CD4-positive, alpha-beta T cell (primary cell): ENCODE results near the gene ZNF774. TPM values are rescaled to one million over a fixed set of nuclear protein-coding genes. Genes with fewer than 3 reads are reported as not detected.

ENCODE experiments used
- ATAC-seq: fragments of 200-7000 bp; cut with Tn5 transposase; one replicate; pipeline ENCODE4 v1.10.0; 2022; ENCODE audit warnings: mild to moderate bottlenecking; ENCODE audit not compliant: poor library complexity
- CTCF ChIA-PET: fragments of 350-600 bp; sonication (Branson Sonifier 250); formaldehyde crosslinking; loops from one replicate; lab custom pipeline; 2021; ENCODE audit warnings: antibody characterized with exemption, inconsistent platforms; lab: Charles Lee
- POLR2A ChIA-PET: fragments of 350-600 bp; sonication (Branson Sonifier 250); formaldehyde crosslinking; loops from one replicate; lab custom pipeline; 2021; ENCODE audit warnings: antibody characterized with exemption, inconsistent platforms; lab: Charles Lee
- DNase-seq, 14 experiments: peaks; one replicate each; pipeline ENCODE4 v3.0.0-alpha.2; 2013 to 2020; ENCODE audit warnings: mixed read lengths in 2 of 14
- H3K27ac ChIP-seq, 2 donors: one replicate each; pipeline versions ENCODE4 v1.5.1 to v1.7.0; 2013; ENCODE audit warnings: low read length in 2 of 2, low read depth in 1 of 2, mild to moderate bottlenecking in 1 of 2
- H3K27me3 ChIP-seq, 2 experiments: 1 replicate in 1 of 2; 2 replicates in 1 of 2; pipeline versions ENCODE4 v1.6.1 to v1.7.0; 2013; ENCODE audit warnings: low read length in 2 of 2, control low read depth in 1 of 2, mild to moderate bottlenecking in 1 of 2, moderate library complexity in 1 of 2; ENCODE audit not compliant: insufficient read depth in 2 of 2, control insufficient read depth in 1 of 2
- H3K36me3 ChIP-seq: one replicate; pipeline ENCODE4 v1.6.1; 2013; ENCODE audit warnings: low read length, control low read depth; ENCODE audit not compliant: insufficient read depth
- H3K4me1 ChIP-seq: one replicate; pipeline ENCODE4 v1.6.1; 2013; ENCODE audit warnings: low read length, control low read depth; ENCODE audit not compliant: insufficient read depth
- H3K4me3 ChIP-seq: one replicate; pipeline ENCODE4 v1.5.1; 2013; ENCODE audit warnings: mild to moderate bottlenecking, low read length, moderate library complexity
- H3K9me3 ChIP-seq, 2 experiments: 1 replicate in 1 of 2; 2 replicates in 1 of 2; pipeline versions ENCODE4 v1.6.1 to v1.7.0; 2013; ENCODE audit warnings: low read length in 2 of 2, mild to moderate bottlenecking in 2 of 2, control low read depth in 1 of 2, moderate library complexity in 1 of 2; ENCODE audit not compliant: control insufficient read depth in 1 of 2, insufficient read depth in 1 of 2
- H3K27ac Mint-ChIP-seq: one replicate; pipeline ENCODE4 v1.8.0; 2020; ENCODE audit warnings: mixed read lengths
- H3K27me3 Mint-ChIP-seq: one replicate; pipeline ENCODE4 v1.8.0; 2021; ENCODE audit warnings: mixed read lengths
- H3K36me3 Mint-ChIP-seq: one replicate; pipeline ENCODE4 v1.8.0; 2021; ENCODE audit warnings: low read depth, mixed read lengths
- H3K4me1 Mint-ChIP-seq: one replicate; pipeline ENCODE4 v1.8.0; 2021; ENCODE audit warnings: low read depth, mixed read lengths
- H3K4me3 Mint-ChIP-seq: one replicate; pipeline ENCODE4 v1.8.0; 2020; ENCODE audit warnings: mild to moderate bottlenecking, mixed read lengths
- H3K9me3 Mint-ChIP-seq: one replicate; pipeline ENCODE4 v1.8.0; 2020; ENCODE audit warnings: mixed read lengths
- CTCF ChIP-seq: fragments of 200-600 bp; IDR thresholded peaks from one replicate; pipeline ENCODE4 v1.8.0; 2022; ENCODE audit warnings: antibody characterized with exemption, mild to moderate bottlenecking
- intact Hi-C, 2 experiments: fragments of 100-400 bp; cut with DNase I in 1 of 2; cut with micrococcal nuclease in 1 of 2; formaldehyde crosslinking; loops; one replicate each; pipeline versions ENCODE4 v1.15.1 to v1.9.0; 2023 to 2025; cut with DNase I, micrococcal nuclease
- total RNA-seq, 174 experiments: library from RNA in 2 of 174; stranded (reverse) in 2 of 174; gene quantifications; one replicate each; pipeline ENCODE4 v1.2.3 and lab custom pipeline; 2021 to 2026

The ZNF774 gene
- total RNA-seq, 2 experiments from 2014 or later: 0.20 to 1.1 TPM

DNA sequence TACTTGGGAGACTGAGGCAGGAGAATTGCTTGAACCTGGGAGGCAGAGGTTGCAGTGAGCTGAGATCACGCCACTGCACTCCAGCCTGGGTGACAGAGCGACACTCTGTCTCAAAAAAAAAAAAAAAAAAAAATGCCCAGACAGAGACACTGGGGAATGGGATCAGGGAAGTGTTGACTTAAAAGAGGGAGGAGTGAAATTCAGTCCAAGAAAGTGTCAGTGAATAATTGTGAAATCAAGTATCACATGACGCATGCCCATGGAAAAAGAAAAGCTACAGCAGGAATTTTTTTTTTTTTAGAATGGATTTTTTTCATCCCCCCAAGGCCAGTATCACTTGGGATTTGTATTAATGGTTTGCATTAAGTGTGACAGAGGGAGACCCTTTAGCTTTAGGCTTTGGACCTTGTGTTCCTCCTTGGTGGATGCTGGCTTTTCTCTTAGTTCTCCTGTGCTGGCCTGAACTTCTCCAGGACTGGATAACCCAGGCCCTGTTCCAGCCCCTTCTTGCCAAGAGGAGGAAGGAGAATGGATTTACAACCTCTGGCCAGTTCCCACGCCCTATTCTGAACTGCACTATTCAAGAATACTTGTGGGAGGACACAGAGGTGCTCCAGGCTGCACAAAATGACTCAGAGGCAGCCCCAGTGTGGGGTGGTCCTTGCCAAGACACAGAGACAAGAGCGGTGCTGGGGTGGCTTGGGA, 36.7 kb upstream of the ZNF774 start:
- H3K4me3 Mint-ChIP-seq: no peak overlapping the region
- no peak for ATAC-seq
- CTCF ChIA-PET: no interaction called here
- no peaks in the 10 kb centered on the region for H3K9me3 Mint-ChIP-seq
- intact Hi-C loops: loop anchor here in 1 of 2 experiments (10.0 kb wide), 1 partner anchor 959 kb away; no protein-coding TSS in a partner anchor
- POLR2A ChIA-PET: no interaction called here
- H3K36me3 ChIP-seq: no peaks in the 10 kb centered on the region
- no peak overlapping the region for H3K27ac Mint-ChIP-seq
- TF ChIP-seq CTCF: no peak
- H3K27ac ChIP-seq: no peak overlapping the region
- H3K27me3 Mint-ChIP-seq: no peaks in the 10 kb centered on the region
- H3K4me1 Mint-ChIP-seq: peaks cover 7% of the 10 kb centered on the region
- no peak overlapping the region for H3K4me3 ChIP-seq
- H3K36me3 Mint-ChIP-seq: no peaks in the 10 kb centered on the region
- H3K9me3 ChIP-seq: no peaks in the 10 kb centered on the region
- no peaks in the 10 kb centered on the region for H3K27me3 ChIP-seq
- H3K4me1 ChIP-seq: peaks cover 6% of the 10 kb centered on the region
- no peak for DNase-seq

GRCh38 chr15:90316139-90316538, 35.9 kb upstream of the ZNF774 start:
- peaks cover 7% of the 10 kb centered on the region for H3K4me1 ChIP-seq
- no peaks in the 10 kb centered on the region for H3K27me3 ChIP-seq
- no peak overlapping the region for H3K4me3 Mint-ChIP-seq
- H3K27me3 Mint-ChIP-seq: no peaks in the 10 kb centered on the region
- H3K4me3 ChIP-seq: no peak overlapping the region
- no peaks in the 10 kb centered on the region for H3K9me3 ChIP-seq
- ATAC-seq (no peak), DNase-seq (no peak)
- H3K9me3 Mint-ChIP-seq: no peaks in the 10 kb centered on the region
- ChIA-PET CTCF (no interaction called here), POLR2A (no interaction called here)
- no peak for TF ChIP-seq CTCF
- H3K4me1 Mint-ChIP-seq: peaks cover 9% of the 10 kb centered on the region
- no peak overlapping the region for H3K27ac ChIP-seq
- no peaks in the 10 kb centered on the region for H3K36me3 Mint-ChIP-seq
- H3K36me3 ChIP-seq: no peaks in the 10 kb centered on the region
- no peak overlapping the region for H3K27ac Mint-ChIP-seq
- intact Hi-C loops: loop anchor here in 1 of 2 experiments (10.0 kb wide), 1 partner anchor 959 kb away; no protein-coding TSS in a partner anchor

- H3K27me3 ChIP-seq: no peaks in the 10 kb centered on the region
- Mint-ChIP-seq H3K4me3 (no peak overlapping the region), H3K9me3 (no peaks in the 10 kb centered on the region), H3K27me3 (no peaks in the 10 kb centered on the region), H3K4me1 (peaks cover 9% of the 10 kb centered on the region), H3K27ac (no peak overlapping the region), H3K36me3 (no peaks in the 10 kb centered on the region)
- no peak overlapping the region for H3K27ac ChIP-seq
- peaks cover 7% of the 10 kb centered on the region for H3K4me1 ChIP-seq
- no peak for TF ChIP-seq CTCF
- intact Hi-C loops: loop anchor here in 1 of 2 experiments (10.0 kb wide), 1 partner anchor 956 kb away; no protein-coding TSS in a partner anchor
- ATAC-seq (no peak), DNase-seq (no peak)
- H3K36me3 ChIP-seq: no peaks in the 10 kb centered on the region
- no peak overlapping the region for H3K4me3 ChIP-seq
- CTCF ChIA-PET: interaction anchor here (0.6 to 3.3 kb wide), 3 partner anchors 25 to 162 kb away, joined by 3 to 37 read pairs (median 3); no protein-coding TSS in a partner anchor
- no peaks in the 10 kb centered on the region for H3K9me3 ChIP-seq
- POLR2A ChIA-PET: no interaction called here
These were observed 33.5 kb upstream of the ZNF774 start for GRCh38 chr15:90318591-90318990.
